Activated naive CD8-positive, alpha-beta T cell treated with anti-CD3 and anti-CD28 coated beads, Interleukin-2, amount 10 ng/mL, durations not matched to agents 7 days and 5 days (primary cell): ENCODE measurements around the gene CCR8. TPM values are rescaled to one million over a fixed set of nuclear protein-coding genes. Genes with fewer than 3 reads are reported as not detected.
"Not testable (repeated sequence)": the region's sequence is repeated elsewhere in the genome, so short reads cannot be mapped to it uniquely, and the experiment has no call there.

Experiments used
- ATAC-seq: fragments of 150-1000 bp; cut with Tn5 transposase; one replicate; pipeline ENCODE4 v1.10.0; 2021; ENCODE audit warnings: low read depth, moderate library complexity
- POLR2A ChIA-PET: fragments of 350-600 bp; sonication (Branson Sonifier 250); formaldehyde crosslinking; loops from one replicate; lab custom pipeline; 2021; ENCODE audit warnings: antibody characterized with exemption; lab: Charles Lee
- DNase-seq: peaks from one replicate; pipeline ENCODE4 v3.0.0; 2021
- H3K27ac Mint-ChIP-seq: one replicate; pipeline ENCODE4 v1.8.0; 2022; ENCODE audit warnings: mild to moderate bottlenecking, mixed read lengths
- H3K27me3 Mint-ChIP-seq: one replicate; pipeline ENCODE4 v1.8.0; 2022; ENCODE audit warnings: mild to moderate bottlenecking, moderate library complexity, mixed read lengths
- H3K36me3 Mint-ChIP-seq: one replicate; pipeline ENCODE4 v1.8.0; 2021; ENCODE audit warnings: mild to moderate bottlenecking, mixed read lengths
- H3K4me1 Mint-ChIP-seq: one replicate; pipeline ENCODE4 v1.8.0; 2021; ENCODE audit warnings: mixed read lengths
- H3K4me3 Mint-ChIP-seq: one replicate; pipeline ENCODE4 v1.8.0; 2022; ENCODE audit warnings: mild to moderate bottlenecking, moderate library complexity, mixed read lengths
- H3K9me3 Mint-ChIP-seq: one replicate; pipeline ENCODE4 v1.8.0; 2021; ENCODE audit warnings: mixed read lengths
- total RNA-seq, 2 experiments: library from RNA; stranded (reverse); gene quantifications; one replicate each; pipeline ENCODE4 v1.2.3, GENCODE V29; 2021

Gene CCR8
- total RNA-seq, 2 experiments from 2014 or later: 1.1 to 1.2 TPM

DNA sequence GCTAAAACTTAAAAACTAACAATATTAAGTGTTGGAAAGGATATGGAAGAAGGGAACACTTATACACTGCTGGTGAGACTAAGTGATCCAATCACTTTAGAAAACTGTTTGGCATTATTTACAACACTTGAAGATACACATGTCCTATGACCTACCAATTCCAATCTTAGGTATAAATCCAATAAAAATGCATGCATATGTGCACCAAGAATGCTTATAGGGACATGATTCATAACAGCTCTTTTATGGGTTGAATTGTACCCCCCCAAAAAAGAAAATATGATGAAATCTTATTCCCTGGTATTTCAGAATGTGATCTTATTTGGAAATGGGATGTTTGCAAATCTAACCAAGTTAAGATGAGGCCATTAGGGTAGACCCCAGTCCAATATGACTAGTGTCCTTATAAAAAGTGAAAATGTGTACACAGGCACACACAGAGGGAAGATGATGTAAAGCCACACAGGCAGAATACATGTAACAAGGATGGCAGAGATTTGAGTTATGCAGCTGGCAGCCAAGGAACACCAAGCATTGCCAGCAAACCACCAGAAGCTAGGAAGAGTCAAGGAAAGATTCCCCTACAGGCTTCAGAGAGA lies 15.3 kb downstream of the CCR8 start:
- Mint-ChIP-seq H3K36me3 (peaks cover 3% of the 10 kb centered on the region), H3K27ac (no peak overlapping the region)
- POLR2A ChIA-PET: interaction anchor here (1.4 kb wide), 1 partner anchor 15 kb away, joined by 3 read pairs; the partner anchor contains the start of gene CCR8

GRCh38 chr3:39346785-39347585 lies 17.5 kb downstream of the CCR8 start:
- H3K27me3 Mint-ChIP-seq: no peaks in the 10 kb centered on the region
- POLR2A ChIA-PET: interaction anchor here (1.7 kb wide), 1 partner anchor 60 kb away, joined by 3 read pairs; the partner anchor contains the start of gene RPSA
- peak overlapping the region; percentile 5 for H3K4me3 Mint-ChIP-seq
- peaks cover 25% of the 10 kb centered on the region for H3K4me1 Mint-ChIP-seq
- ATAC-seq: peak; percentile 73
- no peak for DNase-seq
- peaks cover 3% of the 10 kb centered on the region for H3K36me3 Mint-ChIP-seq
- peak overlapping the region; percentile 60 for H3K27ac Mint-ChIP-seq
- peaks cover 2% of the 10 kb centered on the region for H3K9me3 Mint-ChIP-seq

More for the DNA sequence above, 15.3 kb downstream of the CCR8 start:
- ATAC-seq (no peak), DNase-seq (no peak)
- H3K9me3 Mint-ChIP-seq: peaks cover 4% of the 10 kb centered on the region
- H3K27me3 Mint-ChIP-seq: no peaks in the 10 kb centered on the region
- peaks cover 20% of the 10 kb centered on the region for H3K4me1 Mint-ChIP-seq
- no peak overlapping the region for H3K4me3 Mint-ChIP-seq

- H3K9me3 Mint-ChIP-seq: peaks cover 3% of the 10 kb centered on the region
- ATAC-seq: no peak
- no peaks in the 10 kb centered on the region for H3K27me3 Mint-ChIP-seq
- POLR2A ChIA-PET: interaction anchor here (1.7 kb wide), 1 partner anchor 59 kb away, joined by 3 read pairs; the partner anchor contains the start of gene RPSA
- no peak overlapping the region for H3K27ac Mint-ChIP-seq
- H3K4me1 Mint-ChIP-seq: peaks cover 25% of the 10 kb centered on the region
- no peak overlapping the region for H3K4me3 Mint-ChIP-seq
- H3K36me3 Mint-ChIP-seq: peaks cover 3% of the 10 kb centered on the region
- no peak for DNase-seq
These were observed 18.0 kb downstream of the CCR8 start for GRCh38 chr3:39347586-39347876.

DNA sequence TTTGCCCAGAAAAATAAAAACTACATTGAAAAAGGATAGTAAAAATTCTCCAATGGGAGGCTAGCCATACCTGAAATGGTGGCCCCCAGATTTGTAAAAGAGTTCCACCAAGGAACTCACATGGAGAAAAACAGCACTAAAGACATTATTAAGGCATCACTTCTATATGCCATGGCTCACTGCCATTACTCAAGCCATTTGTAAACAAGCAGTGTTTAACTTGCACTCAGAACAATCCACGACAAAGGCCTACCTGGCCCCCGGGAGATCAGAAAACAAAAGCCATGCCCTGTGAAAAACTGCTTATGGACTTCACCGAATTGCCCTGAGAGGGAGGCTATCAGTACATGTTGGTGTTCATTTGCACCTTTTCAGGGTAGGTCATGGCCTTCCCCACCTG lies 19.6 kb downstream of the CCR8 start:
- Mint-ChIP-seq H3K36me3 (peaks cover 3% of the 10 kb centered on the region), H3K4me1 (peaks cover 25% of the 10 kb centered on the region), H3K9me3 (peaks cover 4% of the 10 kb centered on the region), H3K27me3 (no peaks in the 10 kb centered on the region), H3K27ac (no peak overlapping the region), H3K4me3 (no peak overlapping the region)
- ATAC-seq (no peak), DNase-seq (no peak)
- POLR2A ChIA-PET: interaction anchor here (0.6 kb wide), 2 partner anchors 173 to 240 kb away, joined by 3 to 5 read pairs; no protein-coding TSS in a partner anchor

DNA sequence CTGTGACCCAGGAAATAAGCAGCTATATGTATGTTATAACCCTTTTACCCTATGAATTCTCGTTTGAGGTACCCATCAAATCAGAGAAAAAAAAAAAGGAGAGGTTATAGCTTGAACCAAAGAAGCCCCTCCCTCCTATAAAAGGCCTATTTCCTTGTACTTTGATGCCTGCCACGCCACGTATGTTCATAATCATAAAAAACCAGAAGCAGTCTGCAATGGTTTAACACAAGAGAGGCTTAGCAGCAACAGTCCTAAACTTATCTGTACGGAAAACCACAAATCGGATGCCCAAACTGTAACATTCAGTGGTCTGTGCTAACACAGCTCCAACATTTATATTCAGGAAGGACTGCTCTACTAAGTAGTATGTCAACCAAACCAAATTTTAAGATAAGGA lies 21.2 kb downstream of the CCR8 start:
- Mint-ChIP-seq H3K9me3 (peaks cover 3% of the 10 kb centered on the region), H3K4me3 (no peak overlapping the region), H3K27ac (peak overlapping the region; percentile 77), H3K27me3 (peaks cover 6% of the 10 kb centered on the region), H3K4me1 (peaks cover 28% of the 10 kb centered on the region), H3K36me3 (peaks cover 2% of the 10 kb centered on the region)
- POLR2A ChIA-PET: interaction anchor here (0.5 kb wide), 1 partner anchor 55 kb away, joined by 4 read pairs; no protein-coding TSS in a partner anchor
- ATAC-seq (no peak), DNase-seq (no peak)

GRCh38 chr3:39351134-39351533 lies 21.6 kb downstream of the CCR8 start:
- not testable (repeated sequence) for H3K36me3 Mint-ChIP-seq, DNase-seq, ATAC-seq, H3K9me3 Mint-ChIP-seq, H3K27me3 Mint-ChIP-seq, H3K4me3 Mint-ChIP-seq
- Mint-ChIP-seq H3K27ac (peak overlapping the region; percentile 77), H3K4me1 (peaks cover 25% of the 10 kb centered on the region)
- POLR2A ChIA-PET: interaction anchor here (0.5 kb wide), 1 partner anchor 55 kb away, joined by 4 read pairs; no protein-coding TSS in a partner anchor

DNA sequence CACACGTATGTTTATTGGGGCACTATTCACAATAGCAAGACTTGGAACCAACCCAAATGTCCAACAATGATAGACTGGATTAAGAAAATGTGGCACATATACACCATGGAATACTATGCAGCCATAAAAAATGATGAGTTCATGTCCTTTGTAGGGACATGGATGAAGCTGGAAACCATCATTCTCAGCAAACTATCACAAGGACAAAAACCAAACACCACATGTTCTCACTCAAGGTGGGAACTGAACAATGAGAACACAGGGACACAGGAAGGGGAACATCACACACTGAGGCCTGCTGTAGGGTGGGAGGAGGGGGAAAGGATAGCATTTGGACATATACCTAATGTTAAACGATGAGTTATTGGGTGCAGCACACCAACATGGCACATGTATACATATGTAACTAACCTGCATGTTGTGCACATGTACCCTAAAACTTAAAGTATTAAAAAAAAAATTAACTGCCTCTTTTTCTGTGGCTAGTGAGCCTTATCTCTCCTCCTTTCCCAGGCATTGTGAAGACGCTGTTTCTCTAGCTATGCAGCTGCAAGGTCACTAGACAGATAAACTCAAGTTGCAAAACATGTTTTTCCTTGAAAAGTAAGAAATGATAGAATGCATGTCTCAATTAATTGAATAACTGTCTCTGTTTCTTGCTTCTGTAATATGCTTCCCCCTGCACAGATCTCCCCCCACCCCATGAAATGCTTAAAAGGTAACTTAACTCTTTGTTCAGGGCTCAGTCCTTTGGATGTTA lies 23.8 kb downstream of the CCR8 start:
- H3K9me3 Mint-ChIP-seq, POLR2A ChIA-PET, H3K36me3 Mint-ChIP-seq, H3K4me3 Mint-ChIP-seq, H3K27me3 Mint-ChIP-seq, ATAC-seq, H3K27ac Mint-ChIP-seq, DNase-seq: not testable (repeated sequence)
- peaks cover 17% of the 10 kb centered on the region for H3K4me1 Mint-ChIP-seq

DNA sequence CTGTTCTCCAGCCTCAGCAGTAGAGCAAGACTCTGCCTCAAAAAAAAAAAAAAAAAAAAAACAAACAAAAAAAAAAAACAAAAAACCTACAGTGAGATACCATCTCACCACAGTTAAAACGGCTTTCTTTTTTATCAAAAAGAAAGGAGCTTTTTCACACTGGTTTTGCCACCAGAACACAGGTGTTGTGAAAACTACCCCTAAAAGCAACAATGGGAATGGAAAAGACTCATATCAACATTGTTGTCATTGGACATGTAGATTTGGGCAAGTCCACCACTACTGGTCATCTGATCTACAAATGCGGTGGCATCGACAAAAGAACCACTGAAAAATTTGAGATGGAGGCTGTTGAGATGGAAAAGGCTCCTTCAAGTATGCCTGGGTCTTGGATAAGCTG lies 28.8 kb downstream of the CCR8 start:
- POLR2A ChIA-PET: interaction anchor here (0.7 to 0.9 kb wide), 3 partner anchors 10 to 724 kb away, joined by 3 to 5 read pairs (median 3); no protein-coding TSS in a partner anchor
- DNase-seq (no peak), ATAC-seq (no peak)
- H3K4me1 Mint-ChIP-seq: peaks cover 40% of the 10 kb centered on the region
- H3K4me3 Mint-ChIP-seq: no peak overlapping the region
- H3K9me3 Mint-ChIP-seq: peaks cover 1% of the 10 kb centered on the region
- peaks cover 9% of the 10 kb centered on the region for H3K36me3 Mint-ChIP-seq
- H3K27me3 Mint-ChIP-seq: peaks cover 6% of the 10 kb centered on the region
- no peak overlapping the region for H3K27ac Mint-ChIP-seq

- ATAC-seq (peak; percentile 91), DNase-seq (peak; percentile 57)
- H3K27me3 Mint-ChIP-seq: peaks cover 10% of the 10 kb centered on the region
- H3K27ac Mint-ChIP-seq: peak overlapping the region; percentile 77
- peaks cover 1% of the 10 kb centered on the region for H3K9me3 Mint-ChIP-seq
- H3K36me3 Mint-ChIP-seq: peaks cover 8% of the 10 kb centered on the region
- peak overlapping the region; percentile 59 for H3K4me3 Mint-ChIP-seq
- POLR2A ChIA-PET: interaction anchor here (1.0 to 1.4 kb wide), 3 partner anchors 15 to 45 kb away, joined by 3 to 6 read pairs (median 3); partner anchors contain the start of gene RPSA
- peaks cover 37% of the 10 kb centered on the region for H3K4me1 Mint-ChIP-seq
These were observed 31.9 kb downstream of the CCR8 start for GRCh38 chr3:39361252-39361927.

GRCh38 chr3:39362192-39362591 lies 32.7 kb downstream of the CCR8 start:
- Mint-ChIP-seq H3K36me3 (peaks cover 8% of the 10 kb centered on the region), H3K4me3 (no peak overlapping the region), H3K27me3 (peaks cover 10% of the 10 kb centered on the region), H3K4me1 (peaks cover 37% of the 10 kb centered on the region), H3K9me3 (peaks cover 1% of the 10 kb centered on the region), H3K27ac (peak overlapping the region; percentile 77)
- DNase-seq (no peak), ATAC-seq (no peak)
- POLR2A ChIA-PET: no interaction called here

DNA sequence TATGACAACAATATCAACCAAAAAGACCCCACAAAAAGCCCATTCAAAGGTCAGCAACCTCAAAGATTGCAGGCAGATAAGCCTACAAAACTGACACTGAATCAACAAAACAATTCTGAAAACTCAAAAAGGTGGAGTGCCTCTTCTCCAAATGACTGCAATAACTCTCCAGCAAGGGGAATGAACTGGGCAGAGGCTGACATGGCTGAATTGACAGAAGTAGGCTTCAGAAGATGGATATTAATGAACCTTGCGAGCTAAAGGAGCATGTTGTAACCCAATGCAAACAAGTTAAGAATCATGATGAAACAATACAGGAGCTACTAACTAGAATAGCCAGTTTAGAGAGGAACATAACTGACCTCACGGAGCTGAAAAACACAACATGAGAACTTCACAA lies 33.3 kb downstream of the CCR8 start:
- Mint-ChIP-seq H3K4me1 (peaks cover 32% of the 10 kb centered on the region), H3K9me3 (peaks cover 1% of the 10 kb centered on the region), H3K4me3 (no peak overlapping the region), H3K27me3 (peaks cover 10% of the 10 kb centered on the region), H3K36me3 (peaks cover 8% of the 10 kb centered on the region), H3K27ac (no peak overlapping the region)
- POLR2A ChIA-PET: no interaction called here
- no peak for DNase-seq
- ATAC-seq: no peak

- POLR2A ChIA-PET, DNase-seq, H3K4me3 Mint-ChIP-seq, H3K27ac Mint-ChIP-seq, ATAC-seq, H3K36me3 Mint-ChIP-seq, H3K9me3 Mint-ChIP-seq, H3K4me1 Mint-ChIP-seq: not testable (repeated sequence)
- H3K27me3 Mint-ChIP-seq: peaks cover 14% of the 10 kb centered on the region
These were observed 40.9 kb downstream of the CCR8 start for GRCh38 chr3:39370450-39370849.
